H1 (cell line): ENCODE results near the gene MYMX. TPM values are rescaled to one million over a fixed set of nuclear protein-coding genes. Genes with fewer than 3 reads are reported as not detected.
A peak's percentile ranks its signal among the peaks of the same experiment; 100 is the strongest.

Experiments used
- CTCF ChIA-PET: fragments of 300-600 bp; sonication (Branson Sonifier 250); formaldehyde crosslinking; loops from one replicate; lab custom pipeline; 2021; ENCODE audit not compliant: partially characterized antibody; lab: Charles Lee
- POLR2A ChIA-PET: fragments of 300-600 bp; sonication (Branson Sonifier 250); formaldehyde crosslinking; loops from one replicate; lab custom pipeline; 2021; ENCODE audit warnings: inconsistent platforms; ENCODE audit not compliant: partially characterized antibody; lab: Charles Lee
- DNase-seq, 2 experiments: peaks; one replicate each; pipeline versions ENCODE4 v3.0.0 to v3.0.0-alpha.2; 2010 to 2022; ENCODE audit warnings: low spot score in 2 of 2, low read depth in 1 of 2, mixed read lengths in 1 of 2
- FAIRE-seq: peaks from 2 replicates; lab custom pipeline; 2011; peaks lifted over from hg19 to GRCh38; lab: Jason Lieb, UNC
- H2AFZ ChIP-seq: 2 replicates; pipeline ENCODE4 v1.8.1; 2012; ENCODE audit warnings: low read length, inconsistent platforms
- H2AK5ac ChIP-seq: 2 replicates; pipeline ENCODE4 v1.6.1; 2013; ENCODE audit warnings: low read depth, low read length
- H2BK120ac ChIP-seq: replicated peaks from 2 replicates; pipeline ENCODE3; 2013; ENCODE audit warnings: low read depth, low read length, inconsistent platforms
- H2BK12ac ChIP-seq: 2 replicates; pipeline ENCODE4 v1.6.1; 2013; ENCODE audit warnings: low read depth, low read length
- H2BK15ac ChIP-seq: 2 replicates; pipeline ENCODE4 v1.6.1; 2013; ENCODE audit warnings: low read length
- H2BK20ac ChIP-seq: 2 replicates; pipeline ENCODE4 v1.6.1; 2013; ENCODE audit warnings: low read length
- H2BK5ac ChIP-seq: 2 replicates; pipeline ENCODE4 v1.6.1; 2013; ENCODE audit warnings: low read depth, low read length
- H3K14ac ChIP-seq: 2 replicates; pipeline ENCODE4 v1.6.1; 2013; ENCODE audit warnings: inconsistent platforms; ENCODE audit not compliant: insufficient read length
- H3K18ac ChIP-seq: 2 replicates; pipeline ENCODE4 v1.6.1; 2013; ENCODE audit warnings: low read length; ENCODE audit errors: extremely low read depth
- H3K23ac ChIP-seq: 2 replicates; pipeline ENCODE4 v1.6.1; 2013; ENCODE audit warnings: inconsistent platforms; ENCODE audit not compliant: insufficient read length
- H3K23me2 ChIP-seq: 2 replicates; pipeline ENCODE4 v1.6.1; 2013; ENCODE audit warnings: low read depth, low read length
- H3K27ac ChIP-seq: 2 replicates; pipeline ENCODE4 v1.6.1; 2011; ENCODE audit warnings: low read depth, low read length, inconsistent platforms
- H3K27me3 ChIP-seq, 4 experiments: replicated peaks in 1 of 4; 1 replicate in 1 of 4; 2 replicates in 3 of 4; pipeline versions ENCODE4 v1.6.1 to v1.8.1; 2011 to 2013; ENCODE audit warnings: low read length in 3 of 4, mild to moderate bottlenecking in 3 of 4, inconsistent platforms in 2 of 4, mixed read lengths in 2 of 4, moderate library complexity in 1 of 4; ENCODE audit not compliant: control insufficient read depth in 3 of 4, insufficient read depth in 3 of 4; ENCODE audit errors: extremely low read depth in 1 of 4
- H3K36me3 ChIP-seq, 4 experiments: 2 replicates each; pipeline versions ENCODE4 v1.6.1 to v1.8.1; 2011 to 2013; ENCODE audit warnings: mild to moderate bottlenecking in 4 of 4, low read length in 3 of 4, moderate library complexity in 2 of 4, control low read depth in 1 of 4, inconsistent platforms in 1 of 4; ENCODE audit not compliant: insufficient read depth in 4 of 4, control insufficient read depth in 2 of 4
- H3K4ac ChIP-seq: replicated peaks from 2 replicates; pipeline ENCODE3; 2013; ENCODE audit warnings: low read length, low read depth, mixed read lengths, inconsistent platforms; ENCODE audit not compliant: insufficient read length
- H3K4me1 ChIP-seq, 4 experiments: replicated peaks in 1 of 4; 1 replicate in 1 of 4; 2 replicates in 3 of 4; pipeline versions ENCODE4 v1.6.1 to v1.8.1; 2011 to 2013; ENCODE audit warnings: low read length in 3 of 4, inconsistent platforms in 2 of 4, mixed read lengths in 1 of 4; ENCODE audit not compliant: insufficient read depth in 4 of 4, control insufficient read depth in 3 of 4
- H3K4me2 ChIP-seq, 2 experiments: 2 replicates each; pipeline versions ENCODE4 v1.6.1 to v1.8.1; 2011 to 2013; ENCODE audit warnings: low read depth in 2 of 2, low read length in 2 of 2, control low read depth in 1 of 2, inconsistent platforms in 1 of 2, mild to moderate bottlenecking in 1 of 2; ENCODE audit not compliant: insufficient read depth in 1 of 2
- H3K4me3 ChIP-seq, 4 experiments: fragments of 200-600, 300-600 bp in 1 of 4; sonication (generic), shearing (Covaris generic), sonication (Bioruptor Twin) in 1 of 4; 2 replicates each; pipeline versions ENCODE4 v1.5.1 to v1.8.1; 2011 to 2016; ENCODE audit warnings: low read length in 4 of 4, low read depth in 3 of 4, control low read depth in 2 of 4, inconsistent platforms in 2 of 4, mild to moderate bottlenecking in 2 of 4, mixed read lengths in 1 of 4, moderate library complexity in 1 of 4; ENCODE audit not compliant: insufficient read depth in 2 of 4; ENCODE audit errors: extremely low read depth in 1 of 4
- H3K56ac ChIP-seq: replicated peaks from 2 replicates; pipeline ENCODE3; 2013; ENCODE audit warnings: low read depth, mild to moderate bottlenecking, mixed read lengths, low read length, inconsistent platforms; ENCODE audit not compliant: insufficient read length
- H3K79me1 ChIP-seq: 2 replicates; pipeline ENCODE4 v1.6.1; 2013; ENCODE audit warnings: low read depth, low read length, control low read depth
- H3K79me2 ChIP-seq, 2 experiments: 2 replicates each; pipeline versions ENCODE4 v1.6.1 to v1.8.1; 2012 to 2013; ENCODE audit warnings: low read length in 2 of 2, mild to moderate bottlenecking in 2 of 2, inconsistent platforms in 1 of 2; ENCODE audit not compliant: insufficient read depth in 2 of 2, control insufficient read depth in 1 of 2
- H3K9ac ChIP-seq, 4 experiments: replicated peaks in 1 of 4; 1 replicate in 1 of 4; 2 replicates in 3 of 4; pipeline versions ENCODE4 v1.6.1 to v1.8.1; 2011 to 2013; ENCODE audit warnings: low read depth in 3 of 4, low read length in 3 of 4, control low read depth in 2 of 4, mild to moderate bottlenecking in 2 of 4, moderate library complexity in 2 of 4, inconsistent platforms in 1 of 4; ENCODE audit errors: extremely low read depth in 1 of 4
- H3K9me3 ChIP-seq, 2 experiments: 2 replicates each; pipeline versions ENCODE4 v1.6.1 to v1.8.1; 2012 to 2013; ENCODE audit warnings: mild to moderate bottlenecking in 2 of 2, moderate library complexity in 2 of 2, control low read depth in 1 of 2, inconsistent platforms in 1 of 2, low read depth in 1 of 2, low read length in 1 of 2, mixed read lengths in 1 of 2; ENCODE audit not compliant: insufficient read depth in 2 of 2
- H4K20me1 ChIP-seq, 2 experiments: replicated peaks in 1 of 2; 2 replicates each; pipeline versions ENCODE3 to v1.8.1; 2011 to 2013; ENCODE audit warnings: inconsistent platforms in 2 of 2, low read length in 2 of 2, mild to moderate bottlenecking in 1 of 2; ENCODE audit not compliant: insufficient read depth in 2 of 2, control insufficient read depth in 1 of 2
- H4K5ac ChIP-seq: 2 replicates; pipeline ENCODE4 v1.6.1; 2013; ENCODE audit warnings: low read length, low read depth, mixed read lengths, inconsistent platforms; ENCODE audit not compliant: insufficient read length
- H4K8ac ChIP-seq: 2 replicates; pipeline ENCODE4 v1.8.0; 2013; ENCODE audit warnings: mild to moderate bottlenecking, moderate library complexity, low read length, inconsistent platforms; ENCODE audit not compliant: insufficient read depth; ENCODE audit errors: extremely low read depth
- H4K91ac ChIP-seq: replicated peaks from 2 replicates; pipeline ENCODE3; 2013; ENCODE audit warnings: low read length, mixed read lengths, inconsistent platforms; ENCODE audit not compliant: insufficient read length
- CBX8 ChIP-seq: fragments of 300-800, 300-1000 bp; sonication (generic); IDR thresholded peaks from 2 replicates; pipeline ENCODE4 v1.7.1; 2016; ENCODE audit warnings: low read depth, low read length, borderline replicate concordance
- EGR1 ChIP-seq: IDR thresholded peaks from 2 replicates; pipeline ENCODE4 v1.6.1; 2011; ENCODE audit warnings: low read depth, low read length, borderline replicate concordance
- SP1 ChIP-seq: IDR thresholded peaks from 2 replicates; pipeline ENCODE4 v1.6.1; 2011; ENCODE audit warnings: low read depth, low read length
- SP2 ChIP-seq: IDR thresholded peaks from 2 replicates; pipeline ENCODE4 v1.6.1; 2012; ENCODE audit warnings: mild to moderate bottlenecking, low read length, inconsistent platforms
- SUZ12 ChIP-seq: fragments of 200-600 bp; sonication (generic); IDR thresholded peaks from 2 replicates; pipeline ENCODE4 v1.6.1; 2012; ENCODE audit warnings: mild to moderate bottlenecking, inconsistent platforms, low read length, moderate library complexity, mixed read lengths
- TCF12 ChIP-seq: IDR thresholded peaks from 2 replicates; pipeline ENCODE4 v1.6.1; 2011; ENCODE audit warnings: low read depth, mild to moderate bottlenecking, low read length
- WGBS, 2 experiments: shearing (Covaris generic) in 1 of 2; methylation state at CpG; one replicate each; pipeline versions ENCODE4 v1.1.6 to v1.1.7; 2013 to 2015; ENCODE audit warnings: low lambda C conversion rate in 2 of 2, mixed read lengths in 2 of 2, inconsistent platforms in 1 of 2, low coverage in 1 of 2, missing lambda C conversion rate in 1 of 2; ENCODE audit not compliant: insufficient replicate concordance in 2 of 2, insufficient coverage in 1 of 2, insufficient read length in 1 of 2; ENCODE audit errors: extremely low coverage in 1 of 2, missing lambda C conversion rate in 1 of 2; 5-methylcytosine and 5-hydroxymethylcytosine counted together
- polyA plus RNA-seq, 7 experiments: library from polyadenylated mRNA; depleted of rRNA in 3 of 7; stranded (reverse) in 5 of 7; unstranded in 2 of 7; fragments of >200 nt in 5 of 7; fragments of 200-250 nt in 2 of 7; gene quantifications; 1 replicate in 5 of 7; 2 replicates in 1 of 7; 4 replicates in 1 of 7; pipeline versions ENCODE4 v1.2.1 to v1.2.3, GENCODE V29; 2011 to 2013; ENCODE audit warnings: missing spikeins in 2 of 7, mixed read lengths in 2 of 7
- total RNA-seq: library from RNA; stranded (reverse); fragmentation: NEBNext Ultra II Directional; extraction: Animal tissue kit (Norgen Biotek cat#: 25700); gene quantifications from 2 replicates; pipeline ENCODE4 v1.2.1, GENCODE V29; 2021
- TF ChIP-seq, protein P1 (sequence below), 3 experiments: IDR thresholded peaks; 1 replicate in 2 of 3; 2 replicates in 1 of 3; pipeline versions ENCODE4 v1.5.1 to v1.6.1; 2011; ENCODE audit warnings: low read length in 3 of 3, mild to moderate bottlenecking in 3 of 3, inconsistent platforms in 2 of 3, low read depth in 1 of 3, moderate library complexity in 1 of 3; ENCODE audit not compliant: insufficient read depth in 1 of 3; ENCODE audit errors: control extremely low read depth in 1 of 3
- TF ChIP-seq, protein P2 (sequence below): IDR thresholded peaks from 2 replicates; pipeline ENCODE4 v1.6.1; 2012; ENCODE audit warnings: inconsistent platforms
- TF ChIP-seq, protein P3 (sequence below): IDR thresholded peaks from 2 replicates; pipeline ENCODE4 v1.6.1; 2011; ENCODE audit warnings: low read depth, mild to moderate bottlenecking, low read length; ENCODE audit not compliant: insufficient read depth

Gene MYMX
- total and polyA plus RNA-seq, 2 of the 8 experiments (the other 6 are each of a cell fraction or from before 2014, with no cell fraction given), result 4.7 to 6.9 TPM

DNA sequence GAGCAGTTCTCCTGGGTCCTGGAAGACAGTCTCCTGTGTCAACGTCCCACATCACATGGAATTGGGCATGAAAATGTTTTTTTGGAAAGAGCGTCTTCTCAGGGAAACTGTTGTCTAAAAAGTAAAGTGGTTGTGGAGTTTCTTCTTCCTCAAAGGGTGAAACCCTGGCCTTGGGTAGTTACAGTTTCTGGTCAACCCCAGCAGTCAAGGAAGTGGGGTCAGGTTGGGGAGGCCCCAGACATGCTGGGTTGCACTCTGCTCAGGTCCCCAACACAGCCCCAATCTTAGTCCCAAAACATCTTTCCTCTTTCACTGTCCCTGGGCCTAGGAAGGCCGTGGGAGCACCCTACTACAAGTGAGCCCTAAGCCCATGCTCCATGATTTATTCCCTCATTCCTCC lies 49.6 kb downstream of the MYMX start:
- no peak overlapping the region for H3K4me2 ChIP-seq
- ChIA-PET POLR2A (interaction anchor here (1.1 to 12.0 kb wide), 7 partner anchors 12 to 73 kb away, joined by 3 to 138 read pairs (median 15); partner anchors contain the start of genes HSP90AB1 and SLC35B2), CTCF (interaction anchor here (0.6 to 19.0 kb wide), 16 partner anchors 9 to 1254 kb away, joined by 3 to 330 read pairs (median 5); partner anchors contain the start of genes AARS2 and SPATS1)
- H3K23ac ChIP-seq, result no peak overlapping the region
- H3K79me1 ChIP-seq, result peaks cover 7% of the 10 kb centered on the region; the same call in 1 of the 2 replicates
- H3K27me3 ChIP-seq, result peaks cover 0 to 3% (median 0%) of the 10 kb centered on the region in 4 experiments; a peak in 2 of 7 replicates
- H3K27ac ChIP-seq, result no peak overlapping the region
- H3K14ac ChIP-seq, result no peak overlapping the region
- H2AK5ac ChIP-seq, result peak overlapping the region; percentile 76; the same call in 1 of the 2 replicates
- no peak for FAIRE-seq
- no peak overlapping the region for H3K18ac ChIP-seq
- no peak overlapping the region for H2AFZ ChIP-seq
- peak overlapping the region; percentile 58 for H4K91ac ChIP-seq
- H2BK15ac ChIP-seq, result peak overlapping the region; percentile 29; the same call in 1 of the 2 replicates
- H3K23me2 ChIP-seq, result peaks cover 14% of the 10 kb centered on the region
- 83% methylated on average over 3 of the region's 3 CpGs; no CpG with 5 or more reads in 1 of the 2 experiments for WGBS, 2 experiments
- 0 out of 2 replicates have a peak overlapping the region, but pooled peaks have one; percentile 2 for H2BK20ac ChIP-seq
- H4K5ac ChIP-seq, result no peak overlapping the region
- H3K4me3 ChIP-seq, result no peak overlapping the region
- H3K4me1 ChIP-seq, result peaks cover 13 to 47% (median 22%) of the 10 kb centered on the region in 4 experiments
- H2BK5ac ChIP-seq, result no peak overlapping the region
- peak overlapping the region; percentile 77; the same call in 1 of the 2 replicates for H2BK12ac ChIP-seq
- DNase-seq, result no peak
- H3K56ac ChIP-seq, result no peak overlapping the region
- H3K4ac ChIP-seq, result no peak overlapping the region
- no peak overlapping the region for H4K8ac ChIP-seq
- H3K9ac ChIP-seq, result no peak overlapping the region
- peaks cover 0 to 2% (median under 1%) of the 10 kb centered on the region in 4 experiments; a peak in 2 of 8 replicates for H3K36me3 ChIP-seq
- H4K20me1 ChIP-seq, result peaks cover 1 to 4% of the 10 kb centered on the region in 2 experiments
- H2BK120ac ChIP-seq, result no peak overlapping the region
- no peaks in the 10 kb centered on the region for H3K9me3 ChIP-seq
- H3K79me2 ChIP-seq, result peaks cover 0 to 10% of the 10 kb centered on the region in 2 experiments; a peak in 1 of 4 replicates
- TF ChIP-seq, protein P1, sequence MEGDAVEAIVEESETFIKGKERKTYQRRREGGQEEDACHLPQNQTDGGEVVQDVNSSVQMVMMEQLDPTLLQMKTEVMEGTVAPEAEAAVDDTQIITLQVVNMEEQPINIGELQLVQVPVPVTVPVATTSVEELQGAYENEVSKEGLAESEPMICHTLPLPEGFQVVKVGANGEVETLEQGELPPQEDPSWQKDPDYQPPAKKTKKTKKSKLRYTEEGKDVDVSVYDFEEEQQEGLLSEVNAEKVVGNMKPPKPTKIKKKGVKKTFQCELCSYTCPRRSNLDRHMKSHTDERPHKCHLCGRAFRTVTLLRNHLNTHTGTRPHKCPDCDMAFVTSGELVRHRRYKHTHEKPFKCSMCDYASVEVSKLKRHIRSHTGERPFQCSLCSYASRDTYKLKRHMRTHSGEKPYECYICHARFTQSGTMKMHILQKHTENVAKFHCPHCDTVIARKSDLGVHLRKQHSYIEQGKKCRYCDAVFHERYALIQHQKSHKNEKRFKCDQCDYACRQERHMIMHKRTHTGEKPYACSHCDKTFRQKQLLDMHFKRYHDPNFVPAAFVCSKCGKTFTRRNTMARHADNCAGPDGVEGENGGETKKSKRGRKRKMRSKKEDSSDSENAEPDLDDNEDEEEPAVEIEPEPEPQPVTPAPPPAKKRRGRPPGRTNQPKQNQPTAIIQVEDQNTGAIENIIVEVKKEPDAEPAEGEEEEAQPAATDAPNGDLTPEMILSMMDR (IDR thresholded peaks at IDR 0.05; ENCODE audit: control extremely low read depth in 1 of 3, insufficient read depth in 1 of 3, low read depth in 1 of 3, low read length in 3 of 3), result no peak
- TF ChIP-seq SP2 (no peak), TCF12 (no peak), SP1 (no peak), CBX8 (no peak), EGR1 (no peak), SUZ12 (no peak)
- TF ChIP-seq, protein P2, sequence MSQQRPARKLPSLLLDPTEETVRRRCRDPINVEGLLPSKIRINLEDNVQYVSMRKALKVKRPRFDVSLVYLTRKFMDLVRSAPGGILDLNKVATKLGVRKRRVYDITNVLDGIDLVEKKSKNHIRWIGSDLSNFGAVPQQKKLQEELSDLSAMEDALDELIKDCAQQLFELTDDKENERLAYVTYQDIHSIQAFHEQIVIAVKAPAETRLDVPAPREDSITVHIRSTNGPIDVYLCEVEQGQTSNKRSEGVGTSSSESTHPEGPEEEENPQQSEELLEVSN, result no peak
- TF ChIP-seq, protein P3, sequence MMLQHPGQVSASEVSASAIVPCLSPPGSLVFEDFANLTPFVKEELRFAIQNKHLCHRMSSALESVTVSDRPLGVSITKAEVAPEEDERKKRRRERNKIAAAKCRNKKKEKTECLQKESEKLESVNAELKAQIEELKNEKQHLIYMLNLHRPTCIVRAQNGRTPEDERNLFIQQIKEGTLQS, result no peak
